Fibroblast of mammary gland (primary cell): ENCODE data around the gene DGCR8.
A peak's percentile ranks its signal among the peaks of the same experiment; 100 is the strongest.
"Not testable (repeated sequence)": the region's sequence is repeated elsewhere in the genome, so short reads cannot be mapped to it uniquely, and the experiment has no call there.

Experiments
- DNase-seq: peaks from one replicate; pipeline ENCODE4 v3.0.0-alpha.2; 2010; ENCODE audit warnings: low read depth
- H3K4me3 ChIP-seq: 2 replicates; pipeline ENCODE4 v1.5.1; 2011; ENCODE audit warnings: low read depth, mild to moderate bottlenecking, low read length, moderate library complexity; ENCODE audit not compliant: control insufficient read depth
- TF ChIP-seq, protein P1 (sequence below): conservative IDR thresholded peaks from 2 replicates; pipeline ENCODE4 v1.5.1; 2011; ENCODE audit warnings: low read depth, low read length, inconsistent platforms; ENCODE audit not compliant: control insufficient read depth, insufficient read depth

Gene DGCR8

GRCh38 chr22:20062766-20063083 lies 17.3 kb upstream of the DGCR8 start:
- DNase-seq: peak; percentile 80
- TF ChIP-seq, protein P1, sequence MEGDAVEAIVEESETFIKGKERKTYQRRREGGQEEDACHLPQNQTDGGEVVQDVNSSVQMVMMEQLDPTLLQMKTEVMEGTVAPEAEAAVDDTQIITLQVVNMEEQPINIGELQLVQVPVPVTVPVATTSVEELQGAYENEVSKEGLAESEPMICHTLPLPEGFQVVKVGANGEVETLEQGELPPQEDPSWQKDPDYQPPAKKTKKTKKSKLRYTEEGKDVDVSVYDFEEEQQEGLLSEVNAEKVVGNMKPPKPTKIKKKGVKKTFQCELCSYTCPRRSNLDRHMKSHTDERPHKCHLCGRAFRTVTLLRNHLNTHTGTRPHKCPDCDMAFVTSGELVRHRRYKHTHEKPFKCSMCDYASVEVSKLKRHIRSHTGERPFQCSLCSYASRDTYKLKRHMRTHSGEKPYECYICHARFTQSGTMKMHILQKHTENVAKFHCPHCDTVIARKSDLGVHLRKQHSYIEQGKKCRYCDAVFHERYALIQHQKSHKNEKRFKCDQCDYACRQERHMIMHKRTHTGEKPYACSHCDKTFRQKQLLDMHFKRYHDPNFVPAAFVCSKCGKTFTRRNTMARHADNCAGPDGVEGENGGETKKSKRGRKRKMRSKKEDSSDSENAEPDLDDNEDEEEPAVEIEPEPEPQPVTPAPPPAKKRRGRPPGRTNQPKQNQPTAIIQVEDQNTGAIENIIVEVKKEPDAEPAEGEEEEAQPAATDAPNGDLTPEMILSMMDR: no peak
- no peak overlapping the region for H3K4me3 ChIP-seq

DNA sequence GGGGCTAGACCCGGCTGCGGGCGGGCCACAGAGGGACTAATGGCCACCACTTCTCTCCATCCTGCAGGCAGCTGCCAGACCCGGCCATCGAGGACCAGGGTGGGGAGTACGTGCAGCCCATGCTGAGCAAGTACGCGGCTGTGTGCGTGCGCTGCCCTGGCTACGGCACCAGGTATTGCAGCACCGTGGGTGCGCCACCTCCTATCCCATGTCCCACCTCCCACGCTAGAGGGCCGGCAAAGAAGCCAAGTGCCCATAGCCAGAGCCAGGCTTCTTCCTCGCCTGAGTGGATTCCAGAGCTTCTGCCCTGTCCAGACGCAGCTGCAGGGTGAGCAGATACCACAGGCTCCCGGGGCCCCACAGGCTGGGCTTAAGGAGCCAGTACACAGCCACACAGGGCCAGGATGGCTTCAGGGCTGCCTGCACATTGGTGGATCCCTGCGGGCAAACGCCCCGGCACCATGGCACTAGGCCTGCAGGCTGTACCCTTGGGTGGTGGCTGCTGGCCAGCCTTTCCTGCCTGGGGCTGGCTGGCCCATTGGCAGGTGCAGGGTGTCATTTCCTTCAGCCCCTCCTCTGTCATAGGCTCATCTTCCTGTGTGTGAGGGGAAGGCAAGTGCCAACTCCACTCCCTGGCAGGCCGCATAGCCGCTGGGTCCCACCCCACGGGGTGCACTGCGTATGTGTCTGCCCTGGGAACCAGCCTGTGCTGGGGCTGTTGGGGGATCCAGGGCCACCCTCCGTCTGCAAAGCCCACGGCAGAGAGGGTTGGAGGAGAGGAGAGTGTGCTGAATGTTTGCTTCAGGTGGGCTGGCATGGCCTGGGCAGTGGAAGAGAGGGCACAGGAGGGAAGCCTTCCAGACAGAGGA lies 16.5 kb upstream of the DGCR8 start:
- H3K4me3 ChIP-seq: no peak overlapping the region
- no peak for DNase-seq
- TF ChIP-seq, protein P1: no peak

- TF ChIP-seq, protein P1: no peak
- DNase-seq: no peak
- no peak overlapping the region for H3K4me3 ChIP-seq
Measured at GRCh38 chr22:20064140-20064480, 15.9 kb upstream of the DGCR8 start.

DNA sequence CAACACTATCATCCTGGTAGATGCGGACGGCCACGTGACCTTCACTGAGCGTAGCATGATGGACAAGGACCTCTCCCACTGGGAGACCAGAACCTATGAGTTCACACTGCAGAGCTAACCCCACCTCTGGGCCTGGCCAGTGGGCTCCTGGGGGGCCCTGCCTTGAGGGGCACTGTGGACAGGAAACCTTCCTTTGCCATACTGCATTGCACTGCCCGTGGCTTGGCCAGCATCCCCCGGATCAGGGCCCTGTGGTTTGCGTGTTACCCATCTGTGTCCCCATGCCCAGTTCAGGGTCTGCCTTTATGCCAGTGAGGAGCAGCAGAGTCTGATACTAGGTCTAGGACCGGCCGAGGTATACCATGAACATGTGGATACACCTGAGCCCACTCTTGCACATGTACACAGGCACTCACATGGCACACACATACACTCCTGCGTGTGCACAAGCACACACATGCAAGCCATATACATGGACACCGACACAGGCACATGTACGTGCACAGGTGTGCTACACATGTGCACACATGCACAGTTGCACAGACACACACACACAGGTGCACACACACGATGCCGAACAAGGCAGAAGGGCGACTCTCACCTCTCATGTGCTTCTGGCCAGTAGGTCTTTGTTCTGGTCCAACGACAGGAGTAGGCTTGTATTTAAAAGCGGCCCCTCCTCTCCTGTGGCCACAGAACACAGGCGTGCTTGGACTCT lies 15.3 kb upstream of the DGCR8 start:
- no peak for DNase-seq

GRCh38 chr22:20065896-20066616 lies 14.0 kb upstream of the DGCR8 start:
- no peak for DNase-seq
- no peak overlapping the region for H3K4me3 ChIP-seq
- TF ChIP-seq, protein P1: no peak

More for the DNA sequence above, 15.3 kb upstream of the DGCR8 start:
- H3K4me3 ChIP-seq: no peak overlapping the region
- TF ChIP-seq, protein P1: no peak

DNA sequence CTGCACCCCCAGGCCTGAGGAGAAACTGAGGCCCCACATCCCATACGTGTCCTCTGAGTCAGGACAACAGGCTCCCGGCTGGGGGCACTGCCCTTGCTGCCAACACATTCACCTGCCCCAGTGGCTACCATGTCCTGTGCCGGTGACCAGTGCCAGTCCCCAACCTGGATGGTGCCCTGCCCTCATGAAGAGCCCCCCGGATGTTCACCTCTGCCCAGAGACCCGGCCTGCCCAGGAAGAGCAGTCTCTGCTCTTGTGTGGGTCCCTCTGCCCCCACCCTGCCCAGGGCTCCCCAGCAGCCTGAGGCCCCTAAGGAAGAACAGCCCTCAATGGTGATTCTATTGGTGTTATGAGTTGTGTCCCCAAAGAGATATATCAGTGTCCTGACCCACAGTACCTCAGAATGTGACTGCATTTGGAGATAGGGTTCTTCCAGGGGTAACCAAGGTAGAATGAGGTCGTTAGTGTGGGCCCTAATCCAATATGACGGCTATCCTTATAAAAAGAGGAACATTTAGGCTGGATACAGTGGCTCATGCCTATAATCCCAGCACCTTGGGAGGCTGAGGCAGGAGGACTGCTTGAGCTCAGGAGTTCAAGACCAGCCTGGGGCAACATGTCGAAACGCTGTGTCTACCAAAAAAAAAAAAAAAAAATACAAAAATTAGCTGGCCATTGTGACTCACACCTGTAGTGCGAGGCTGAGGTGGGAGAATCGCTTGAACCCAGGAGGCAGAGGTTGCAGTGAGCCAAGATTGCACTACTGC lies 13.2 kb upstream of the DGCR8 start:
- H3K4me3 ChIP-seq: no peak overlapping the region
- DNase-seq: no peak
- TF ChIP-seq, protein P1: no peak

- DNase-seq: not testable (repeated sequence)
Measured at GRCh38 chr22:20067384-20067682, 12.7 kb upstream of the DGCR8 start.

More at GRCh38 chr22:20067384-20067682, 12.7 kb upstream of the DGCR8 start:
- not testable (repeated sequence) for H3K4me3 ChIP-seq
